GM21381 (cell line): ENCODE results near the gene GDF7.

Source experiments
- ATAC-seq: cut with Tn5 transposase; IDR thresholded peaks from one replicate; pipeline ENCODE4 v1.9.1; 2021; ENCODE audit warnings: mild to moderate bottlenecking, moderate library complexity; ENCODE audit not compliant: unreplicated experiment

GDF7 gene

DNA sequence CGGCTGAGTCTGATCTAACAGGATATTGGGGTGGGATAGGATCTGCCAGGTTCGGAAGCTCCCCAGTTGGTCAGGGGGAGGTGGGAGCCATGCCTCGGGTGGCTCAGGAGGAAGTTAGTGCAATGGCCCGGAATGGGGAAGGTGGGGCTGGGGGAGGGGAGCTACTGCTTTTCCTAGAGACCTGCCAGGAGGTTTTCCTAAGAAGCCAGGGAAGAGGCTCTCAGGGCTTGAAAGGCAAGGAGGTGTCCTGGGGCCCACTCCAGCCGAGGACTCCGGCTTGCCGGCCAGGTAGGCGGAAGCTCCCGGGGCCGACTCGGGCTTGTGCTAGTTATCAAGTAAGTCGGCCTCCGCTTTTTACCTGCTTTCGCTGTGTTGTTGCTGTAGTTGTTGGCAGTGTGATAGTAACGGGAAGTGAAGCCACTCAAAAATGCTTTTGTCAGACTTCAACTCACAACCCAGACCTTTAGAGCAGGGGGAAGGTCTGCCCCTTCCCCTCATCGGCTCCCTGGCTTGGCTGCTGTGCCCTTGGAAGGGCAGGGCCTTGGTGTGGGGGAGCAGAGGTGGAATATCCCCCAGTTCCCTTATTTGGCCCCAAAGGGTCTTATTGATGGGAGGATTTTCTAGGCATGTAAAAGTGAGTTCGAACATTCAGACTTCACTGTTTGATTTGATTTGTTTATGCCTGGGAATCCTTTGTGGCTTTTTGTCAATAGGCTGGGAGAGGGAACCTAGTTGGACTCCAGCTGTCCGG is 5.4 kb downstream of the GDF7 start:
- no peak for ATAC-seq

GRCh38 chr2:20673686-20674308 is 6.9 kb downstream of the GDF7 start:
- no peak for ATAC-seq

GRCh38 chr2:20674309-20674965 is 7.5 kb downstream of the GDF7 start:
- ATAC-seq = no peak

- no peak for ATAC-seq
Observed at GRCh38 chr2:20674974-20675679, 8.2 kb downstream of the GDF7 start.

GRCh38 chr2:20675701-20676352 is 8.9 kb downstream of the GDF7 start:
- ATAC-seq = peak; percentile 55

DNA sequence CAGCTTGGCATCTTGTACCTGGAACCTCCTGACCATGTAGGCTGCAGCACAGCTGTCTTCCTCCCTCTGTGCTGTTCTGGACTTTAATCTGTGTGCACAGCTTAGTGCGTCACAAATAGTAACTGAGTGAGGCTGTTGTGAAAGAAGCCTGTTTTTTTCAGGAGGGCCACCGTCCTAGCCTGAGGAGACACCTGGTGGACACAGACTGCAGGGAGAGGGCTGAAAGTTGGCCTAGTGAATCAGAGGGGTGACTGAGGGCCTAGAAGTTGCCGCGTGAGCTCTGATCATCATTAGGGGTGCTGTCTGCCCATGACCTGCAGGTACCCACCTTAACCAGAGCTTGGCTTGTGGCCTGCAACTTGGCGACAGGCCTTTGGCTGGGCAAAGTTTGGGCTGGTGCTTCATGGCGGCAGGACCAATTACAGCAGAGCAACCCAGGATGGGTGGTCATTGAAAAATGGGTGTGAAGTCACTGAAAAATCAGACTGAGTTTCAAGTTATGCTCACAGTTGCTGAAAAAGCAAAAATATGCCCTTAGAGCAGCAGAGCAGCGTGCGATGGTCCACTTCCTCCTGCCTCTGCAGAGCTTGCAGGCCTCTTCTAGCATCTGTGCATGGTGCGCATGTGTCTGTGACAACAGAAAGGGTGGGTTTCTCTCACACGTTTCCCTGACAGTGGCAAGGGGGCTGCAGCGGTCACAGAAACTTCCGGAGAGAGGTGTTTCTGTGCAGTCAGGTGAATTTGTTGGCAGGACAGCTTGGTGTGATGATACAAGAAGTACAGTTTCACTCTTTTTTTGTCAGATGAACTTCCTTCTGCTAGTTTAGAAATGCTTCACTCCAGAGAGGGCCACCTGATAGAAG is 9.6 kb downstream of the GDF7 start:
- ATAC-seq = peak; percentile 85

DNA sequence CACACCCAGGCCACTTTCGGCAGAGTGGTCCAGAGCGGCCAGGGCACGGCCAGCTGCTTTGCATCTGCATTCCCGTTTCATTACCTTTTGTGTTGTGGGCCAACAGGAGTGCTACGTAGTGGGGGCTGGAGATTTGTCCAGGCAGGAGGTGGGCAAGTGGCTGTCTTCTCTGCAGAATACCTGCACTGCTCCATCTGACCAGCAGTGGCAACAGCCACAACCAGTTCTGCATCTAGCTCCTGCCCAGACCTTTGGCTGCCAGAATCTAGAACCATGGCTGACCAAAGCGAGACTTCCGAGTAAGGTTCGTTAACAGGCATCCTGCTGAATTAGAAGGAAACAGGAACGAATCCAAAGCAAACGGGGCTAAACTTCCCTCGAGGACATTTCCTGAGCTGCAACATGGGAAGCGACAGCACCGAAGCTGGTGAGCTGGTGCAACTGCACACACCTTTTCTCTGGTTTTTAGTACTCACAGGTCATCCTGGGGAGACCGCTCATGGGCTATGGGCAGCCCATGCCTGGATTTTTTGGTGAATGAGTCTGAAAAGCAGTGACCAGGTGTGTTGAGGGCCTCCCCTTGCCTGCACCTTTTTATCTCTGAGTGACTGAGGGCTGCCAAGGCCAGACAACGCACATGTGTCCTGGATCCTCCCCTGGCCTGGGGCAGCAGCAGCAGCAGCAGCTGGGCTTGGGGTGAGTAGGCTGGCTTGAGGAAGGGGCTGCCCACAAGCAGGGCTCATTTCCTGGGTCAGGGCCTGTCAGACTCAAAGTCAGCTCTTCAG is 10.5 kb downstream of the GDF7 start:
- peak; percentile 33 for ATAC-seq

DNA sequence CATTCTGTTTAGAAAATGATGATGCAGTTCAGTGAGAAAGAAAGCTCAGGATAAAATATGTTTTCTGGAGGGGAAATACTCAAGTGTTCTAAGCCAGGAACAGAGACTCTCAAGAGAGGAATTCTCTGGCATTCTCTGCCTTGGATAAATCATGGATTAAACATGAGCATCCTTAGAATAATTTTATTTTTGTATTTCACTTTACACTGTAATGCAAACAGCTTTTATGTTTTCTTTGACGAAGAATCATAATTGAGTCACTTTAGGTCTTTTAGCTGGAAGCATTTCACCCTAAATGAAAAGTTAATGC is 11.1 kb downstream of the GDF7 start:
- no peak for ATAC-seq

GRCh38 chr2:20678780-20679179 is 11.8 kb downstream of the GDF7 start:
- no peak for ATAC-seq

GRCh38 chr2:20680744-20681375 is 13.9 kb downstream of the GDF7 start:
- ATAC-seq = no peak

- no peak for ATAC-seq
Observed at GRCh38 chr2:20682167-20682920, 15.4 kb downstream of the GDF7 start.

GRCh38 chr2:20684581-20685063 is 17.7 kb downstream of the GDF7 start:
- no peak for ATAC-seq

GRCh38 chr2:20687260-20687832 is 20.4 kb downstream of the GDF7 start:
- no peak for ATAC-seq

- no peak for ATAC-seq
Observed at GRCh38 chr2:20689428-20690264, 22.7 kb downstream of the GDF7 start.

DNA sequence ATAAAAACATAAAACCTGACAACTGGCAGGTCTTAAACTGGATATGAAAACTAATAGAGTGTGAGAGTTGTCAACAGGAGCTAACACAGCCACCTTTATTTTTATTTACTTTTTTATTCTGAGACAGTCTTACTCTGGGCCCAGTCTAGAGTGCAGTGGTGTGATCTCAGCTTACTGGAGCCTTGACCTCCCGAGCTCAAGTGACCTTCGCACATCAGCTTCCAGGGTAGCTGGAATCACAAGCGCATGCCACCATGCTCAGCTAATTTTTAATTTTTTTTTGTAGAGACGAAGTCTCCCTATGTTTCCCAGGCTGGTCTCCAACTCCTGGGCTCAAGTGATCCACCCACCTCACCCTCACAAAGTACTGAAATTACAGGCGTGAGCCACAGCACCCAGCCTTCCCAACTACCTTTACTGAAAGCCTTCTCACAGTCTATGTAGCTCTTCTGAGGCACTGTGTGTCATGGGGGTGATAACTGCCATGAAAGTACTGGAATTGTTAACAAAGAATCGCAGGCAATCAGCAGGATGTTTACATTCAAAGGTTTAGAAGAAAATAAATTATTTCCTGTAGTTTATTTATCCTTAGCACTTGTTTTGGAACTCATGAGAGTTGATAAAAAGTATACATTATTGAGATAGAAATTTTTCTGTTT is 24.3 kb downstream of the GDF7 start:
- no peak for ATAC-seq

- ATAC-seq = no peak
Observed at GRCh38 chr2:20692081-20692480, 25.1 kb downstream of the GDF7 start.
